ENCODE measurements around the gene HABP2. TPM values are rescaled to one million over a fixed set of nuclear protein-coding genes. Genes with fewer than 3 reads are reported as not detected.

Gene HABP2
- total and polyA plus RNA-seq, 4 donors: 109 to 259 (median 197) TPM

DNA sequence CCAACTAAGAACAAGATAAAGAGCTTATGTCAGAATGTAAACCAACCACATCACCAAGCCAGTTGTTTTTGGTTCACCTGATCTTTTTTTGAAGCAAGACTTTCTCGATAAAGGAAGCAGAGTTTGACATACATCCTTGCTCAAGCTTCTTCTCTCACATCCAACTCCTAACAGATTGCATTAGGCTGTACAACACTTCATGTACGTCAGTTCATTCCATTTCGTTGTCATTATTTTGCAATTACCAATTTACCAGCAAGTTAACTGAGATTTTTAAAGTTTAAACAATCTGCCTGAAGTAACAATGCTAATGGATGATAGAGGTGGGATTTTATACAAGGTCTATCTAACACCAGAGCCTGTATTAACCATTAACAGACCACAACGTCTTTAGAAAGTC, 70.0 kb downstream of the HABP2 start:
- WGBS: 84% methylated on average over 4 of the region's 4 CpGs
- DNase-seq (ENCODE audit: low spot score): no peak
- H3K4me1 ChIP-seq (ENCODE audit: control insufficient read depth in 4 of 4, insufficient read depth in 4 of 4, low read length in 3 of 4): peaks cover 0 to 2% (median 0%) of the 10 kb centered on the region in 4 donors
- H3K4me3 ChIP-seq (ENCODE audit: low read depth in 1 of 3, low read length in 3 of 3): no peak overlapping the region
- H3K36me3 ChIP-seq (ENCODE audit: control insufficient read depth in 4 of 4, insufficient read depth in 3 of 4, low read depth in 1 of 4, low read length in 3 of 4): no peaks in the 10 kb centered on the region
- no peaks in the 10 kb centered on the region for H3K27me3 ChIP-seq (ENCODE audit: control insufficient read depth in 4 of 4, insufficient read depth in 4 of 4, low read length in 3 of 4)
- no peaks in the 10 kb centered on the region for H3K9me3 ChIP-seq (ENCODE audit: control insufficient read depth in 4 of 4, low read length in 3 of 4)
- no peak overlapping the region for H3K27ac ChIP-seq (ENCODE audit: low read depth in 1 of 2, low read length in 2 of 2)
- no peak overlapping the region for H3K9ac ChIP-seq (ENCODE audit: low read depth in 1 of 2, low read length in 2 of 2)
- TF ChIP-seq SP1 (IDR thresholded peaks at IDR 0.05): no peak
- no peak for TF ChIP-seq CTCF (IDR thresholded peaks at IDR 0.05; ENCODE audit: low read depth, low read length, missing input control)
- TF ChIP-seq HNF4A (conservative IDR thresholded peaks at IDR 0.05): no peak
- TF ChIP-seq NR2F2 (IDR thresholded peaks at IDR 0.05): no peak
- TF ChIP-seq RAD21 (IDR thresholded peaks at IDR 0.05): no peak
- TF ChIP-seq, protein P1, sequence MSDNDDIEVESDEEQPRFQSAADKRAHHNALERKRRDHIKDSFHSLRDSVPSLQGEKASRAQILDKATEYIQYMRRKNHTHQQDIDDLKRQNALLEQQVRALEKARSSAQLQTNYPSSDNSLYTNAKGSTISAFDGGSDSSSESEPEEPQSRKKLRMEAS (IDR thresholded peaks at IDR 0.05): no peak
- no peak for TF ChIP-seq REST (IDR thresholded peaks at IDR 0.05)
- no peak for TF ChIP-seq TAF1 (conservative IDR thresholded peaks at IDR 0.05)
- no peak for TF ChIP-seq ATF3 (IDR thresholded peaks at IDR 0.05)
- no peak for TF ChIP-seq YY1 (IDR thresholded peaks at IDR 0.05)
- TF ChIP-seq ZBTB33 (IDR thresholded peaks at IDR 0.05): no peak

GRCh38 chr10:113625461-113626186, 72.8 kb downstream of the HABP2 start:
- DNase-seq (ENCODE audit: low spot score): no peak
- Histone ChIP-seq H3K4me3 (ENCODE audit: low read depth in 1 of 3, low read length in 3 of 3) (no peak overlapping the region), H3K4me1 (ENCODE audit: control insufficient read depth in 4 of 4, insufficient read depth in 4 of 4, low read length in 3 of 4) (peaks cover 3 to 10% (median 6%) of the 10 kb centered on the region in 4 donors), H3K36me3 (ENCODE audit: control insufficient read depth in 4 of 4, insufficient read depth in 3 of 4, low read depth in 1 of 4, low read length in 3 of 4) (no peaks in the 10 kb centered on the region), H3K27ac (ENCODE audit: low read depth in 1 of 2, low read length in 2 of 2) (no peak overlapping the region), H3K27me3 (ENCODE audit: control insufficient read depth in 4 of 4, insufficient read depth in 4 of 4, low read length in 3 of 4) (no peaks in the 10 kb centered on the region), H3K9me3 (ENCODE audit: control insufficient read depth in 4 of 4, low read length in 3 of 4) (no peaks in the 10 kb centered on the region), H3K9ac (ENCODE audit: low read depth in 1 of 2, low read length in 2 of 2) (no peak overlapping the region)
- 91% methylated on average over 10 of the region's 10 CpGs for WGBS
- TF ChIP-seq TAF1 (conservative IDR thresholded peaks at IDR 0.05) (no peak), CTCF (IDR thresholded peaks at IDR 0.05; ENCODE audit: low read depth, low read length, missing input control) (no peak), FOXA1 (IDR thresholded peaks at IDR 0.05) (no peak), ATF3 (IDR thresholded peaks at IDR 0.05) (no peak), NR2F2 (IDR thresholded peaks at IDR 0.05) (no peak), JUND (IDR thresholded peaks at IDR 0.05) (no peak), FOXA2 (IDR thresholded peaks at IDR 0.05) (no peak), YY1 (IDR thresholded peaks at IDR 0.05) (no peak), RAD21 (IDR thresholded peaks at IDR 0.05) (no peak), GABPA (IDR thresholded peaks at IDR 0.05 in 1 of 2, conservative IDR thresholded peaks at IDR 0.05 in 1 of 2) (no peak), HNF4A (conservative IDR thresholded peaks at IDR 0.05) (no peak), HNF4G (IDR thresholded peaks at IDR 0.05) (no peak), SP1 (IDR thresholded peaks at IDR 0.05) (no peak), REST (IDR thresholded peaks at IDR 0.05) (no peak)
